HG02678 (cell line): ENCODE data around the gene PRG3.

Source experiments
- ATAC-seq: cut with Tn5 transposase; IDR thresholded peaks from one replicate; pipeline ENCODE4 v1.9.1; 2021; ENCODE audit warnings: mild to moderate bottlenecking, moderate library complexity; ENCODE audit not compliant: unreplicated experiment

PRG3 gene, protein sequence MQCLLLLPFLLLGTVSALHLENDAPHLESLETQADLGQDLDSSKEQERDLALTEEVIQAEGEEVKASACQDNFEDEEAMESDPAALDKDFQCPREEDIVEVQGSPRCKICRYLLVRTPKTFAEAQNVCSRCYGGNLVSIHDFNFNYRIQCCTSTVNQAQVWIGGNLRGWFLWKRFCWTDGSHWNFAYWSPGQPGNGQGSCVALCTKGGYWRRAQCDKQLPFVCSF

DNA sequence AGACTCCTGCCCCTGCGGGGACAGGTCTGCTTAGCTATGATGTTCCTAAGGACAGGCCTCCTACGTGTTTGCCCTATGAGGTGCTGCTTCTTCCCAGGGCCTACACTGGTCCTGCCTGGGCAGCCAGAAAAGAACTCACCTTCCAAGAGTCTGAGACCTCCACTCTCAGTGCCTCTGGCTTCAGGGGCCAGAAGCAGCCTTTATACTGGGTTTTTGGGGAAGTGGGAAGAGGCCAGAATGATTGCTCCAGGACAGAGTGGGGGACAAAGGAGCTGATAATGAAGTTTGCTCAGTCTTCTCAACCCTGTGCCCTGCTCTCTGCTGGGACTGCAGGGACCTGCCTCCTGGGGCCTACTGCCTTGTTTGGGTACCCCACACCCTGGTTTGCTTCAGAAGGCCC, at the start of gene PRG3:
Gene PRG3 (minus strand): TSS at position 176 of the 400 bp plus-strand sequence. CDS start 442 bp downstream, outside the sequence.
- no peak for ATAC-seq

DNA sequence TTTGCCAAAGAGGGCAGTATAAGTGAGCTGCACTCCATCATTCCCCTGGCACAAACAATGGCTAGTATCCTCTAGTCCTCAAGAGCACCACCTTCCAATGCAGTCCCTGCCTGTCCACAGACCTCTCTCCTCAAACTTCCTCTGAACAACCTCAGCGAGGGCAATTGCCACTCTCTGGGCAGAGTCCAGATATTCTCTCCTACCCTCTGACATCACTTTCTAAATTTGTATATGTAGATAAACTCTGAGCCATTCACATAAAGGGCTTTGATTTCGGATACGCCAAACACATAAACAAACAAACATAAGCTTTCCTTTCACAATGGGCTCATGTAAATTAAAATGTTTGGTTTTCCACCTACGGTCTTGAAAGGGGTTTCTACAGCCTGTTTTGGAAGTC, 49.0 kb upstream of the PRG3 start:
- no peak for ATAC-seq

DNA sequence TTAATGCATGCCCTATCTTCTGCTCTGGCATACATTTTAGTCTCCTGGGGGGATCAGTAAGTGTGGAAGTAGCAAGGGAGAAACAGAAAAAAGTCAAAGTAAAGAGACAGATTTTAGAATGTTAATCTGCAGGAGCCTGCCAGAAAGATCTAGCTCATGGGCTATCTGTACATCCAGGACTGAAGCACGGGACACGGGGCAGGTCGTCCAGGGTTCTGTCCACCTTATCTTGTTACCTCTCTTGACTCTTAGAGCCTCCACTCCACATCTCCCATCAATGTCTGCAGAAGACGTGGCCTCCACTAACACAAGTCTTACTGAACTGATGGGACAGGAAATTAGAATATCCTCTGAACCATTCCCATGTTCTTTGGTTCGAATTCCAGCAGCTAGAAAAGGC, 47.7 kb upstream of the PRG3 start:
- no peak for ATAC-seq

DNA sequence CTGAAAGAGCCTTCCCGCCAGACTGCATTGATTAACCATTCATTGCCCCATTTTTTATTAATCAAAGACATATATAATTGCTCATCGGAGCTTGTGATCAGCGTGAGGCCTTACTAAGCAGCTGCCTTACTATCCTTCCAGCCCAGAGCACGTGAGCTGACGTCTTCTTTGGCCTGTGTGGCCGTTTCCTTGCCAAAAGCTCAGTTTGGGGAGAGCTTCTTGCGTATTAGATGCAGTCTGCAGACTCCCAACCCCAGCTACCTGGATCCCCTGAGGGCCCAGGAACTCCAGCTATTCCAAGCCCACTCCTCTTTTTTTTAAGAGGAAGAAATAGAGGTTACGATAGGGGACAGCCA, 46.8 kb upstream of the PRG3 start:
- no peak for ATAC-seq

DNA sequence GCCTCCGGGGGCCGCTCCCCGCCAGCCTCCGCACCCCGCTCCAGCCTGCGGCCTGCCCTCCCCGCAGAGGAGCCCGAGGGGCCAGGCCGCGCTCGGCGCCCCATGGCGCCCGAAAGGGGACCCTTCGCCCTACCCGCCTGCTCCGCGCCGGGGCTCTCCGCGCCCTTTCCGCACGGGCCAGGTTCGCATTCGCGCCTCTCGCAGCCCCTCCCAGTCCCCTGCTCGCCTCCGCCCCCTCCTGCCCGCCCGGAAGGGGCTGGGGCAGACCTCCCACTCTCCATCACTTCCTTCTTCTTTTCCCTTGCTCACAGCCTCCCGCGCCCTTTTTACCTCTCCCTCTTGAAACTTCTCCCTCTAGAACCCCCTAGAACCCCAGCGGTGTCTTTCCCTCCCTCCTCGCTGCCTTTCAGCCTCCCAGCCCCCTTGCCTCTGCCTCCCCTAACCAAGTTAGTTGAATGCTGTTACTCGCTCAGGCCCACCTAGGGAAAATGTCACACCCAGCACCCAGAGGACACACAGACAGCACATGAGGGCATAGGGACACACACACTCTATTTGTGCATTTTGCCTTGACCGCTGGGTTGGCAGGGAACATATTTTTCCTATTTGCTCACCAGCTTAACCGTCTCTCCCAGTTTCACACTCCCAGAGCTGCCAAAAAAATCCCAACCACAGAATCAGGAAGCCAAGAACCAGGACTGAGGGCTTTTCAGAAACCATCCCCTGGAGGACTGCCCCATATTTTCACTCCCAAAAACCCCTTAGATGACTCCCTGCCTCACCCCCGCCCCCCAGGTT, 46.2 kb upstream of the PRG3 start, which contains the start of gene SLC43A3:
Gene SLC43A3 (minus strand): TSS at position 193 of the 798 bp plus-strand sequence. CDS start 949 bp downstream, outside the sequence.
- ATAC-seq, result peak; percentile 60

DNA sequence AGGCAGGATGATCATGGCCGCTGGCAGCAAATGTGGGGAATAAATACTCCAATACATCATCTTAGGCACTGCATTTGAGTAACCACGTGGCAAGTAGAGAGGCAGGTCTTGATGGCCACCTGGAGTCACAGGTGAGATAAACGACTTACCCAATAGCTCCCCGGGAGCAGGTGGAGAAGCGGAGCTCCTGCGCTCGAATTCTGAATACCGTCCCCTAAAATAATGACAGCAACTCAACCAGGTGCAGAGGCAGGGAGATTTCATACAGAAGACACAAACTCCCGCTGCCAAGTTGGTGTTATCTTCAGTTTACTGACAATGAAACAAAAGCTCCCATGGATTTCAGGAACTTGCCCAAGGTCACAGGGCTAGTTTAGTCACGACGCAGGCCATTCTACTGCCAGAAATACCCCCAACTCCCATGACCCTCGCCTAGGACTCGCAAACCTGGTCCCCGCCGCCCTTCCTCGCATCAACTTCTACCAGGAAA, 45.5 kb upstream of the PRG3 start:
- ATAC-seq, result no peak

DNA sequence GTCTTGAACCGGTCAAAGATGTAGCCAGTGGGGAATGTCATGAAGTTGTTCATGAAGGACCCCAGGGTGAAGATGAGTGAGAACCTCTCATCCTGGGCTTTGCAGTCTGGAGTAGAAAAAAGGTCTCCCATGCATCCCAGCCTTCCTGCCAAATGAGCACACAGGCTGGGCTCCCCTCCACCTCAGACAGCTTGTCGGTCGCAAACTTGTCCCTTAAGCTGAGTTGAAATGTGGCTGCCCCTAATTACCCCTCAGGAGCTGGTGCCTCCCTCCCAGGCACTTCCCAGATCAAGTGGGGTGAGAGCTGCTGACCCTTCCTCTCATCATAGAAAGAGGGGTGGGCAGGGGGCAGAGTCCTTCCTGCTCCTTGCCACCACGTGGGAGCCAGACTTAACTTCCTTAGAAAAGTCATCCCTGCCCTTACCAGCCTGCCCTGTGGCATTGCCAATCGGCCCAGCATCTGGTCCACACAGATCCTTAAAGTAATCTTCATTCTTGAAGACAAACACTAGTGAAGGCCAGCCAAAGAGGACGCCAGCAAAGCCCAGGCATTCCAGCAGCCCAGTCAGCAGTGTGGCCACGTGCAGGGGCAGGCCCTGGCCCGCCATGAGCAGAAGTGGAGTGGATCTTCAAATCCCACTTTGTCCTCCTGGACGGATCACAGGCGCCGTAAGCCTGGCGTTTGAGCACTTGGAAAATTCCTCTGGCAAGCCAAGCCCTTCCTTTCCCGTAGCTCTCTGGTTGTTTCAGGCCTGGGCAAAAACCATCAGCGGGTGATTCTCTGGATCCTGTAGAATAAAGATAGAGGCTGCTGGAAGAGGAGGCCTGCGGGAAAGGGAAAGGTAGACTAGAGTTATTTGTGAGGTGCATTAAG, 44.9 kb upstream of the PRG3 start:
- no peak for ATAC-seq

DNA sequence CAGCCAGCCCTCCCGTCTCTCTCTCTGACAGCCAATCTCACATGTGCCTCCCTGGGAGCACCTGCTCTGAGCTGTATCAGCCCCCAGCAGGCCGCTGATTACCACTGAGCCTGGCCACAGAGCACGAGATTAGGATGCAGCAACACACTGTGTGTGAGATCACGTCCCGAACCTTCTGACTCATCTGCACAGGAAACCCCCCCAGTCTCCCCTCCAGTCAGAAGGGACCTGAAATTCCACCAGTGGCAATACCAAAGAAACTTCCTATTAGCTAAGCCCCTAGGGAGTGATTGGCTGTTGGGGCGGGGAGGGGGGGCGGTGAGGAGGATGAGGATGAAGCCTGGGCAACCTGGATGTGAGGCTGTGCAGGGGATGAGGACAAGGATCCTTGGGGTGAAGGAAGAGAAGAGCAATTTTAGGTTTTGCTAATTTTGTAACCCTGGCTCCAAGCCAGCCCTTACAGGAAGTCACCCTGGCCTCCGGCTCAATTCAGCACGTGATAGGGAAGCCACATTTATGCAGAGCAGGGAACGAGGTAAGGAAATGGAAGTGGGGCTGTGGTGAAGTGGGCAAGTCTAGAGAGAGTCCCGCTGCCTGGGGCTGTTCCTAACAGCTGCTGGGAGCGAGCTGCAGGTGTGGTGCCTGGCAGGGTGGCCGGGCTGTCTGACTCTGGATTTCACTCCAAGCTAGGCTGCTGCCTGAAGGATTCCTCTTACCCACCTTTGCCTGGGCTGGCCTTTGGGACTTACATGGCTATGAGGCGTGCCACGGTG, 44.0 kb upstream of the PRG3 start:
- peak; percentile 89 for ATAC-seq

DNA sequence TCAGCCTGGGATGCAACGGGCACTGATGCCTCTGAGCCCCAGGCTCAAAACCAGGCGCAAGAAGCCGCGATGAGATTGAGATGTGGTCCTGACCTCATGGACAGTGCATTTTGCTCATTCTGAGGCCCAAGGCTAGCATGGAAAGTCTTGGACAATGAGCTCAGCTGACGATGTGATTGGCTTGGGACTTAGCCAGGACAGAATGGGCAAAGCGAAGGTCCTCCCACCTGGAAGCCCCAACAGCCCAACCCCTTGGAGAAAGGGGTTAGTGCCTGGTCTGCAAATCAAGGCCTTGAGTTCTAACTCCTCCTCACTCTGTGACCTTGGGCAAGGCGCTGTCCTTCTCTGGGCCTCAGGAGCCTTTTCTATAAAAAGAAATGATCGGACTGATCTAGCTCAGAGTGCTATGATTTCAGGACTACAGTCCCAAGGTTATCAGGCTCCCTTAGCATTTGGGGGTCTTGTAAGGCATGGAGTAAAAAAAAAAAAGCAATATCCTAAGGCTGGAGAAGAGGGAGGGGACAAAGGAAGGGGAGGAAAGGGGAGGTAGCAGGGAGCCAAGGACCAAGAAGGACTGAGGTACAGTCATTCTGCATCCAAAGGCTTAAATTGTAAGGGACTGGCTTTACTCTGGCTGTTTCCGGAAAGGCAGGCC, 43.3 kb upstream of the PRG3 start:
- no peak for ATAC-seq

DNA sequence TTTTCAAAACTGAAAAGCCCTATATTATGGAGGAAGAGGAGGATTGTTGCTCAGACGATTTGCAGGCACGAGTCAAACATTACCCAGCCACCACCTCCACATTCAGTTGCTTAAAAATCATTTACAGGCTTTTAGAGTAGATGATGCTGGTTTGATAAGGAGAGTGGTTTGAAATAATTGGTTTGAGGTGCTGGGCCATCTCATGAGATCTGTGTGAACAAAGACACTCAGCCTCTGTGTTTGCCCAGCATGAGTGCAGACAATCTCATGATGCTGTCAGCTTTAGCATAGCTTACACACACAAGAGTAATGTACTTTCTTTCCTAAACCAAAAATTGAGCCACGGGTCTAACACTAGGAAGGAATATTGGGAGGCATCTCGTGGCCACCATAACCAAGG, 41.7 kb upstream of the PRG3 start:
- no peak for ATAC-seq

DNA sequence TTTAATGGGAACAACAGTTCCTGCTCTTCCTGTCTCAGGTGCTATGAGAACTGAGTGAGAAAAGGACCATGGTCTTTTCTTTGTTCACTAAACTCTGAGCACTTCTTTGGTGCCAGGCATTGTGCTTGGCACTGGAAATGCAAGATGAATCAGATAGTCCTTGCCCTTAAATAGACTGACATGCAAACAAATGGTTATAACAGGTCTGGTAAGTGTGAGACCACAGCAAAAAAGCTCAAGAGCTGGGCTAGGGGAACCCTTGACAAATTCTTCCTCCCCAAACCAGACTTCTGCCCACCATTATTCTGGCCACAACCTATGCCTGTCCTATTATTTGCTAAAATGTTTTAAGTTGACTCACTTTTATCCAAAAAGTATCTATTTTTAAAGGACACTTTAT, 40.9 kb upstream of the PRG3 start:
- ATAC-seq, result no peak

DNA sequence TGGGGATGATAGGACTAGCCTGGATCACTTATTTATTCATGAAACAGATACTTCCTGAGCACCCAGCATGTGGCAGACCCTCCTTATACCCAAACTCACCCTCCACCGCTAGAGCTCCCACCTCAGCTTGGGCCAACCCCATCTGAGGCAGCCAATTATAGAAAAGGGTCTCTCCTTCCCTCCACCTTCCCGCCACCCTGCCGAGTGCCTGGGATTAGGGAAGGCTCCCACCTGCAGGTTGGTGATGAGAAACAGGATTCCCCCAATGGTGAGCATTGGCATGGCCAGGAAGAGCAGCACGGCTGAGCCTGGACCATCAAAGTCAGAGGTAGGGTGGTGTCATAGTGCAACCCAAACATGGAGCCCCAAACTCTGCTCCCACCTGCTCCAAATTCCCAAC, 40.1 kb upstream of the PRG3 start:
- ATAC-seq, result no peak

DNA sequence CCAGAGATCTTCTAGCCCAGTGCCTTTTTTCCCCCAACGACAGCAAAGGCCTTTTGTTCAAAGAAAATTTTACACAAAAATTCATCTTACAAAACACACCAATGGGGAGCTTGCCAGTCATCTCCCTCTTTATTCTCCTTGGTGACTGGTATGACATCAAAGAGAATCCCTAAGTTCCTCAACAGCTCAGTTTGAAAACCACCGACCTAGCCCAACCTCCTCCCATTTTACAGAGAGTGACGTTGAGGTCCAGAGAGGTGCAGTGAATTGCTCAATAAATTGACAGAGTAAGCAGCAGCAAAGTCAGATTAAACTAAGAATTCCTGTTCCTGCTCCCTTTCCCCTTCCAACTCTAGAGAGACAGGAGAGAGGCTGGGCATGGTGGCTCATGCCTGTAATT, 38.2 kb upstream of the PRG3 start:
- ATAC-seq, result no peak

DNA sequence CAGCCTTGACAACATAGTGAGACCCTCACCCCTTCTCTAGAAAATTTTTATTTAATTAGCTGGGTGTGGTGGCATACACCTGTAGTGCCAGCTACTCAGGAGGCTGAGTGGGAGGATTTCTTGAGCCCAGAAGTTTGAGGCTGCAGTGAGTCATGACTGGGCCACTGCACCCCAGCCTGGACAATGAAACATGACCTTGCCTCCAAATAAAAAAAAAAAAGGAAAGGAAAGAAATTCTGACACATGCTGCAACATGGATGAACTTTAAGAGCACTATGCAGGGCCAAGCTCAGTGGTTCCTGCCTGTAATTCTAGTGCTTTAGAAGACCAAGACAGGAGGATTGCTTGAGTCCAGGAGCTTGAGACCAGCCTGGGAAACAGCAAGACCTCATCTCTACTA, 37.2 kb upstream of the PRG3 start:
- ATAC-seq, result no peak

DNA sequence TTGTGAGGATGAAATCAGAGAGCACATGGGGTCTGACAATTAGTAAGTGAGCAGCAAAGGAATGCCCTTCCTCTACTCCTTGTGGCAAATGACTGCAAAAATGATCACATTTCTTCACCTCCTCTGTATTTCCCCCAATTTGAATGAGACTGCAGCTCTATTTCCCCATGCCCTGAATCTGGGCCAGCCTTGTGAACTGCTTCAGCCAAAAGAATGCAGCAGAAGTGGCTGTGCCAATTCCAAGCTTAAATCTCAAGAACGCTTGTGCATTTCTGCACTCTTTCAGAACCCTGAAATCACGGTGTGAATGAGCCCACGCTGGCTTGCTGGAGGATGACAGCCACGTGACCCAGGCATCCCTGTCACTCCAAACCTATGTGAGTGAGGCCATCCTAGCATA, 36.1 kb upstream of the PRG3 start:
- no peak for ATAC-seq

DNA sequence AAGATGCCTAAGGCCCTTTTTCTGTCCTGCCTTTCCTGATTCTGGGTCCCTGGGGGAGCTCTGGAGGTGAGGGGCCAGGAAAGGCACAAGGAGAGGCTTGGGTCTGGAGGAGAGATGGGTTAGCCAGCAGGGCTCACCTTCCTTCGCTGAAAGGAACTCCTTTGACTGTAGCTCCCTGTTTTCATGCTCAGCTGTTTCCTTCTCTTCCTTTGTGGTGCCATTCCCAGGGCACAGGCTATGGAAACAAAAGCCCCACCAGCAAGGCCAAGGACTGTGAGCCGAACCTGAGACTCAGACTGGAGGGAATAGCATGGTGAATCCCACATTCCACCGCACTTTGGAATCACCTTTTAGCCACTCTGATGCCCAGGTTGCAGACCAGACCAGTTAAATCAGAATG, 35.5 kb upstream of the PRG3 start:
- ATAC-seq, result no peak

DNA sequence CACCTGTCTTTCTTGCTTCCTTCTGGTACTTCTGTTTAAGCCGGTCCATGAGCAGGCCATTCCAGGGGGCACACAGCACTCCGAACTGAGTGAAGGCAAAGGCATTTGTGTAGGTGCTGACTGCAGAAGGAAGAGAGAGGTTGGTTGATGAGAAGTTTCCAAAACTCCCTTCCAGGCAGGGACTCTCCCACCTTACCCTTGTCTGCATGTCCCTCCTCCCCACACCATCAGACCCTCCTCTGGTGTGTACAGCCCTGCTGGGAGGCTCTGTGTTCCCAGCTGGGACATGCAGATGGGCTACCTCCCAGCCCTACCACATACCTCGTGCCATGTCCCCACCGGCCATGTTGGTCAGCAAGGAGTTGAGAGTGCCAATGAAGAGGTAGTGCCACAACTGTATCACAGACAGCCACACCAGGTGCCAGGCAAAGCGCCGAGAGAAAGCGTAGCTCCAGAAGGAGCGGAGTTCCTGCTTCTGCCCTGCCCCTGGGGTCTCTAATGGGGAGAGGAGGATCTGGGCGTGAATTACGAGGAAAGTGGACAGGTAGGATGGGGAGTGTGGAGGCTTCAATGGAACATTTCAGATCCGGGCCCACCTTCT, 33.8 kb upstream of the PRG3 start:
- no peak for ATAC-seq

DNA sequence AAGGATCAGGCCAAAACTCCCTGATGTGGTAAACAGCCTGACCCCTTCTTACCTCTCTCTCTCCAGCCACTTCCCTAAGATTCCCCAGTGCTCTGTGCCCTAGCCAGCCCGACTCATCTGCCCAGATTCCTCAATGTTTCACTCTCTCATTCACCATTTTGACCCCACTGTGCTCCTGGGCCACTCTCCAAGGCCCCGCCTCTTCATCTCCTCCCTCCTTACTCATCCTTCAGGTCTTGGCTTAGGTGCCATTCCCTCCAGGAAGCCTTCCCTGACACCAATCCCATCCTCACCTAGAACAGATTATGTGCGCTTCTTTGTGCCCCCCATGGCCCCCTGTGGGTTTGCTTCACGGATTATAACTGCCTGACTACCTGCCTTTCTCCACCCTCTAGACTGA, 32.7 kb upstream of the PRG3 start:
- no peak for ATAC-seq

DNA sequence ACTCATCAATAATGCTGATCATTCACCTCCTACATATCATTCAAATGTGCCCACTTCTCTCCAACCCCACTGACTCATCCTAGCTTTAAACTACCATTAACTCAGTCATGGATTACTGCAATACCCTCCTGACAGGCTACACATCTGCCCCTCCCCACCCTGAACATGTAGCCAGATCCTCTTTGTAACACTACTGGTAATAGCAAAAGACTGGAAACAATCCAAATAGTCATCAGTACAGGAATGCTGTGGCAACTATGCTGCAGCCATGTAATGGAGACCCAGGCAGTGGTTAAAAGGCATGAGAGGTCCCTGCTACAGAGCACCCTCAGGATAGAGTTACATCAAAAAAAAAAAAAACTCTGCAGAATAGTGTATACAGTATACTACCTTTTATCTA, 29.3 kb upstream of the PRG3 start:
- ATAC-seq, result no peak
